ENCODE measurements around the gene GPHA2. TPM values are rescaled to one million over a fixed set of nuclear protein-coding genes. Genes with fewer than 3 reads are reported as not detected.

Gene GPHA2
- total RNA-seq, 1 experiment from 2014 or later = not detected

GRCh38 chr11:64914123-64914522 is 21.6 kb downstream of the GPHA2 start:
- no peak overlapping the region for H3K27ac Mint-ChIP-seq (ENCODE audit: unreplicated experiment)
- intact Hi-C loops (cut with micrococcal nuclease; ENCODE audit: unreplicated experiment) = no loop called here
- H3K9me3 Mint-ChIP-seq (ENCODE audit: low read depth, unreplicated experiment) = no peaks in the 10 kb centered on the region
- no peak for DNase-seq
- H3K4me3 Mint-ChIP-seq (ENCODE audit: low read depth, unreplicated experiment) = no peak overlapping the region
- CTCF ChIA-PET = no interaction called here
- H3K36me3 Mint-ChIP-seq (ENCODE audit: insufficient read depth, unreplicated experiment) = peaks cover 67% of the 10 kb centered on the region
- no peak for TF ChIP-seq CTCF (IDR thresholded peaks at IDR 0.05; ENCODE audit: unreplicated experiment)
- BruUV-seq (replicated peaks) = no TSS peak
- H3K4me1 Mint-ChIP-seq (ENCODE audit: low read depth, unreplicated experiment) = no peaks in the 10 kb centered on the region
- H3K27me3 Mint-ChIP-seq (ENCODE audit: unreplicated experiment) = no peaks in the 10 kb centered on the region

GRCh38 chr11:64913171-64913727 is 22.4 kb downstream of the GPHA2 start:
- CTCF ChIA-PET = no interaction called here
- H3K36me3 Mint-ChIP-seq (ENCODE audit: insufficient read depth, unreplicated experiment) = peaks cover 76% of the 10 kb centered on the region
- no TSS peak for BruUV-seq (replicated peaks)
- TF ChIP-seq CTCF (IDR thresholded peaks at IDR 0.05; ENCODE audit: unreplicated experiment) = no peak
- H3K9me3 Mint-ChIP-seq (ENCODE audit: low read depth, unreplicated experiment) = no peaks in the 10 kb centered on the region
- H3K4me3 Mint-ChIP-seq (ENCODE audit: low read depth, unreplicated experiment) = no peak overlapping the region
- intact Hi-C loops (cut with micrococcal nuclease; ENCODE audit: unreplicated experiment) = no loop called here
- H3K4me1 Mint-ChIP-seq (ENCODE audit: low read depth, unreplicated experiment) = no peaks in the 10 kb centered on the region
- no peaks in the 10 kb centered on the region for H3K27me3 Mint-ChIP-seq (ENCODE audit: unreplicated experiment)
- H3K27ac Mint-ChIP-seq (ENCODE audit: unreplicated experiment) = no peak overlapping the region
- no peak for DNase-seq

- intact Hi-C loops (cut with micrococcal nuclease; ENCODE audit: unreplicated experiment) = no loop called here
- no peak for TF ChIP-seq CTCF (IDR thresholded peaks at IDR 0.05; ENCODE audit: unreplicated experiment)
- H3K9me3 Mint-ChIP-seq (ENCODE audit: low read depth, unreplicated experiment) = no peaks in the 10 kb centered on the region
- H3K4me3 Mint-ChIP-seq (ENCODE audit: low read depth, unreplicated experiment) = no peak overlapping the region
- no TSS peak for BruUV-seq (replicated peaks)
- peaks cover 62% of the 10 kb centered on the region for H3K36me3 Mint-ChIP-seq (ENCODE audit: insufficient read depth, unreplicated experiment)
- no peak overlapping the region for H3K27ac Mint-ChIP-seq (ENCODE audit: unreplicated experiment)
- CTCF ChIA-PET = no interaction called here
- no peak for DNase-seq
- H3K4me1 Mint-ChIP-seq (ENCODE audit: low read depth, unreplicated experiment) = no peaks in the 10 kb centered on the region
- H3K27me3 Mint-ChIP-seq (ENCODE audit: unreplicated experiment) = no peaks in the 10 kb centered on the region
These were observed 24.0 kb downstream of the GPHA2 start for GRCh38 chr11:64911689-64912088.

- H3K4me1 Mint-ChIP-seq (ENCODE audit: low read depth, unreplicated experiment) = no peaks in the 10 kb centered on the region
- no peak for DNase-seq
- no peaks in the 10 kb centered on the region for H3K9me3 Mint-ChIP-seq (ENCODE audit: low read depth, unreplicated experiment)
- intact Hi-C loops (cut with micrococcal nuclease; ENCODE audit: unreplicated experiment) = no loop called here
- CTCF ChIA-PET = no interaction called here
- no TSS peak for BruUV-seq (replicated peaks)
- H3K27ac Mint-ChIP-seq (ENCODE audit: unreplicated experiment) = no peak overlapping the region
- H3K4me3 Mint-ChIP-seq (ENCODE audit: low read depth, unreplicated experiment) = no peak overlapping the region
- TF ChIP-seq CTCF (IDR thresholded peaks at IDR 0.05; ENCODE audit: unreplicated experiment) = no peak
- no peaks in the 10 kb centered on the region for H3K27me3 Mint-ChIP-seq (ENCODE audit: unreplicated experiment)
- peaks cover 59% of the 10 kb centered on the region for H3K36me3 Mint-ChIP-seq (ENCODE audit: insufficient read depth, unreplicated experiment)
These were observed 24.6 kb downstream of the GPHA2 start for GRCh38 chr11:64911142-64911541.
